ENCODE results near the gene VSIG10L2. TPM values are rescaled to one million over a fixed set of nuclear protein-coding genes. Genes with fewer than 3 reads are reported as not detected.

The VSIG10L2 gene
- total RNA-seq, 1 experiment from 2014 or later: not detected

DNA sequence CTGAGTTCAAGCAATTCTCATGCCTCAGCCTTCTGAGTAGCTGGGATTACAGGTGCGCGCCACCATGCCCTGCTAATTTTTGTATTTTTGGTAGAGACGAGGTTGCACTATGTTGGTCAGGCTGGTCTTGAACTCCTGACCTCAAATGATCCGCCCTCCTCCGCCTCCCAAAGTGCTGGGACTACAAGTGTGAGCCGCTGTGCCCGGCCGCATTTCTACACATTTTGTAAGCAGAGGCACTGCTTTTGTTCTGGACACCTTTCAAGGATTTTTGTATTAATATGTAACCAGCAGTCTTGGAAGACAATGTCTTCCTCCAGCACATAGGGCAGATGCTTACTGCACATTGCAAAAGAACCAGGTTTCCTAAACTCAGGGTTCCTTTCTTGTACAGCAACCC is 11.4 kb upstream of the VSIG10L2 start:
- intact Hi-C loops (cut with micrococcal nuclease; ENCODE audit: unreplicated experiment): no loop called here
- CTCF ChIA-PET: interaction anchor here (1.0 kb wide), 1 partner anchor 252 kb away, joined by 3 read pairs; no protein-coding TSS in a partner anchor
- POLR2A ChIA-PET (ENCODE audit: low non-redundant PET): no interaction called here

DNA sequence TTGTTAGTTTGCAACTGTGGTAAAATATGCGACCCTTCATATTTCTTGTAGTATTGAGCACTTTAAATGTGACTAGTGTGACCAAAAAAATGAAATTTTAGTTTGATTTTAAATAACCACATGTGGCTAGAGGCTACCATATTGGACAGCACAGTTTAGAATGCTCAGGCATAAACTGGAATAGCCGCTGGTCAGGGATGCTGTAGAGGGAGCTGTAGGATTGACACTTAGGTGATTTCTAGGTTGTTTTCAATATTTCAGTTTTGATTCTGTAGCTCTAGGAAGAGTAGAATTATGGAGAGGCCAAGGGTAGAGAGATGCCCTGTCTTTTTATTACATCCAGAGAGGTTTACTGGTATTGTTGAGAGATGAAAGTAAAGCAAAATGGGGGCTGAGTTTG is 10.8 kb upstream of the VSIG10L2 start:
- ChIA-PET CTCF (interaction anchor here (0.6 to 1.0 kb wide), 2 partner anchors 252 to 261 kb away, joined by 3 read pairs; no protein-coding TSS in a partner anchor), POLR2A (ENCODE audit: low non-redundant PET) (no interaction called here)
- no TSS peak for BruUV-seq (replicated peaks)
- no peaks in the 10 kb centered on the region for H3K27me3 ChIP-seq (replicated peaks; ENCODE audit: insufficient read depth, low read depth, low read length, poor library complexity)
- DNase-seq (ENCODE audit: low spot score): no peak
- no peak overlapping the region for H3K27ac ChIP-seq (ENCODE audit: low read depth, low read length, poor library complexity, severe bottlenecking)
- TF ChIP-seq, protein P1, sequence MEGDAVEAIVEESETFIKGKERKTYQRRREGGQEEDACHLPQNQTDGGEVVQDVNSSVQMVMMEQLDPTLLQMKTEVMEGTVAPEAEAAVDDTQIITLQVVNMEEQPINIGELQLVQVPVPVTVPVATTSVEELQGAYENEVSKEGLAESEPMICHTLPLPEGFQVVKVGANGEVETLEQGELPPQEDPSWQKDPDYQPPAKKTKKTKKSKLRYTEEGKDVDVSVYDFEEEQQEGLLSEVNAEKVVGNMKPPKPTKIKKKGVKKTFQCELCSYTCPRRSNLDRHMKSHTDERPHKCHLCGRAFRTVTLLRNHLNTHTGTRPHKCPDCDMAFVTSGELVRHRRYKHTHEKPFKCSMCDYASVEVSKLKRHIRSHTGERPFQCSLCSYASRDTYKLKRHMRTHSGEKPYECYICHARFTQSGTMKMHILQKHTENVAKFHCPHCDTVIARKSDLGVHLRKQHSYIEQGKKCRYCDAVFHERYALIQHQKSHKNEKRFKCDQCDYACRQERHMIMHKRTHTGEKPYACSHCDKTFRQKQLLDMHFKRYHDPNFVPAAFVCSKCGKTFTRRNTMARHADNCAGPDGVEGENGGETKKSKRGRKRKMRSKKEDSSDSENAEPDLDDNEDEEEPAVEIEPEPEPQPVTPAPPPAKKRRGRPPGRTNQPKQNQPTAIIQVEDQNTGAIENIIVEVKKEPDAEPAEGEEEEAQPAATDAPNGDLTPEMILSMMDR (conservative IDR thresholded peaks at IDR 0.05; ENCODE audit: low read depth, low read length): peak; percentile 33; the same call in 1 of the 2 replicates
- TF ChIP-seq EZH2 (IDR thresholded peaks at IDR 0.05; ENCODE audit: borderline replicate concordance, low read depth, low read length, poor library complexity, severe bottlenecking): no peak
- H3K4me1 ChIP-seq (ENCODE audit: insufficient read depth, low read length, poor library complexity, severe bottlenecking): no peaks in the 10 kb centered on the region
- no peaks in the 10 kb centered on the region for H3K36me3 ChIP-seq (ENCODE audit: insufficient read depth, low read length, poor library complexity, severe bottlenecking)
- intact Hi-C loops (cut with micrococcal nuclease; ENCODE audit: unreplicated experiment): no loop called here
- no peak overlapping the region for H3K4me3 ChIP-seq (ENCODE audit: low read depth, low read length, poor library complexity, severe bottlenecking)
- no peaks in the 10 kb centered on the region for H3K9me3 ChIP-seq (ENCODE audit: low read depth, low read length, poor library complexity, severe bottlenecking)

More for the DNA sequence above, 11.4 kb upstream of the VSIG10L2 start:
- BruUV-seq (replicated peaks): no TSS peak
- H3K27me3 ChIP-seq (replicated peaks; ENCODE audit: insufficient read depth, low read depth, low read length, poor library complexity): no peaks in the 10 kb centered on the region
- TF ChIP-seq, protein P1 (conservative IDR thresholded peaks at IDR 0.05; ENCODE audit: low read depth, low read length): no peak
- TF ChIP-seq EZH2 (IDR thresholded peaks at IDR 0.05; ENCODE audit: borderline replicate concordance, low read depth, low read length, poor library complexity, severe bottlenecking): no peak
- H3K36me3 ChIP-seq (ENCODE audit: insufficient read depth, low read length, poor library complexity, severe bottlenecking): no peaks in the 10 kb centered on the region
- H3K9me3 ChIP-seq (ENCODE audit: low read depth, low read length, poor library complexity, severe bottlenecking): no peaks in the 10 kb centered on the region
- no peak for DNase-seq (ENCODE audit: low spot score)
- no peak overlapping the region for H3K4me3 ChIP-seq (ENCODE audit: low read depth, low read length, poor library complexity, severe bottlenecking)
- H3K27ac ChIP-seq (ENCODE audit: low read depth, low read length, poor library complexity, severe bottlenecking): no peak overlapping the region
- H3K4me1 ChIP-seq (ENCODE audit: insufficient read depth, low read length, poor library complexity, severe bottlenecking): no peaks in the 10 kb centered on the region

DNA sequence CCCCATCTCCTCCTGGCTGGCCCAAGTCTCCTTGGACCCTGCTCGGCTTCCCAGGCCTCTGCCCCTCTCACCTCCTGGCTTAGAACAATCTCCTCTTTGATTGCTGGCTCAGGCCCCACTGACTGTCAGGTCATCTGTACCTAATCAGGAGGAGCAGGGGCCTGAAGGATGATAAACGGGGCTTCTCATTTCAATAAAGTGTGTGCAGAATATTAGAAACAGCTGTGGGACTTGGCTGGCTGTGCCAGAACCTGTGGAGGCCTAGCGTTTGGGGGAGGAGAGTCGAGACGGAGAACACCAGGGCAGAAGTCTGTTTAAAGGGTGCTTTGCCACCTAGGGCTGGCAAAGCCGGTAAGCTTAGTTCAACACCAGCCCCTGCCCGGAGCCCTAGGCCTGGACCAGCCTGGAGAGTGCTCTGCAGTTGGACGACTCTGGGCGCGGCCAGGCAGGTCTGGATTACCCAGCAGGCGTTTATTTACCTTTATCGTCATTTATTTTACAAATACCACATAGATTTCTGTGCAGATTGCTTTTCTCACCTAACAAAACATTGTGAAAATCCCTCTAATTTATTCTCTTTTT is 10.1 kb upstream of the VSIG10L2 start:
- Histone ChIP-seq H3K36me3 (ENCODE audit: insufficient read depth, low read length, poor library complexity, severe bottlenecking) (no peaks in the 10 kb centered on the region), H3K4me3 (ENCODE audit: low read depth, low read length, poor library complexity, severe bottlenecking) (no peak overlapping the region), H3K4me1 (ENCODE audit: insufficient read depth, low read length, poor library complexity, severe bottlenecking) (no peaks in the 10 kb centered on the region), H3K9me3 (ENCODE audit: low read depth, low read length, poor library complexity, severe bottlenecking) (no peaks in the 10 kb centered on the region), H3K27ac (ENCODE audit: low read depth, low read length, poor library complexity, severe bottlenecking) (no peak overlapping the region), H3K27me3 (replicated peaks; ENCODE audit: insufficient read depth, low read depth, low read length, poor library complexity) (no peaks in the 10 kb centered on the region)
- no TSS peak for BruUV-seq (replicated peaks)
- ChIA-PET POLR2A (ENCODE audit: low non-redundant PET) (no interaction called here), CTCF (interaction anchor here (0.6 to 1.0 kb wide), 2 partner anchors 251 to 261 kb away, joined by 3 read pairs; no protein-coding TSS in a partner anchor)
- no peak for TF ChIP-seq EZH2 (IDR thresholded peaks at IDR 0.05; ENCODE audit: borderline replicate concordance, low read depth, low read length, poor library complexity, severe bottlenecking)
- TF ChIP-seq, protein P1 (conservative IDR thresholded peaks at IDR 0.05; ENCODE audit: low read depth, low read length): no peak
- DNase-seq (ENCODE audit: low spot score): peak; percentile 36
- intact Hi-C loops (cut with micrococcal nuclease; ENCODE audit: unreplicated experiment): no loop called here
